Measurements from ENCODE around the gene MS4A6A. TPM values are rescaled to one million over a fixed set of nuclear protein-coding genes. Genes with fewer than 3 reads are reported as not detected.

The MS4A6A gene
- total RNA-seq, 1 experiment from 2014 or later, result not detected

DNA sequence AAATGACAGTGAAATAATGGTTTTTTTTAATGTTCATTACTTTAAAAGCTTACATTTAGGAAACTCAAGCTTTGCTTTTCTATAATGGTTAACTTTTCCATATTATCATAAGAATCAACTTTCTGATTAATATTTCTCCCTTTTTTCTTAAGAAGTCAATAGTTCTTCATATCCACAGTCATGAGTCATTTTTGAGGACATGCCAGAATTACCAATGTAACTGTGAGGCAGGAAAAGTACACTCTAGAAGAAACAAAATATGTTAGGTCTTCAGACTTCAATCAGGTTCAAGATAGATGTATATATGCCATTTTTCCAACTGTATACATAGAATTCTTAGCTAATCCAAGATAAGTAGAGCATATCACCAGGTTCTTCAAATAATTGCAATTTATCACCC, 10.9 kb downstream of the MS4A6A start:
- Histone ChIP-seq H3K56ac (ENCODE audit: insufficient read length, low read depth, low read length) (no peak overlapping the region), H3K4me2 (ENCODE audit: insufficient read depth, insufficient read length, low read length) (no peak overlapping the region), H2BK15ac (ENCODE audit: low read depth, low read length) (no peak overlapping the region), H3K27me3 (ENCODE audit: insufficient read depth, low read length) (no peaks in the 10 kb centered on the region), H3K4ac (ENCODE audit: low read depth, low read length) (no peak overlapping the region), H2BK5ac (ENCODE audit: insufficient read length, low read length) (no peak overlapping the region), H4K8ac (replicated peaks; ENCODE audit: insufficient read length, low read depth, low read length) (no peak overlapping the region), H3K18ac (ENCODE audit: insufficient read length, low read depth, low read length) (no peak overlapping the region), H2BK120ac (ENCODE audit: low read depth, low read length, poor library complexity, severe bottlenecking) (no peak overlapping the region), H2AFZ (ENCODE audit: low read length) (no peak overlapping the region), H3K9me3 (ENCODE audit: control insufficient read depth, low read depth, low read length) (peaks cover 19% of the 10 kb centered on the region), H3K14ac (ENCODE audit: insufficient read depth, low read length) (no peak overlapping the region), H3K4me1 (ENCODE audit: insufficient read depth, low read length) (no peaks in the 10 kb centered on the region), H3K79me1 (ENCODE audit: insufficient read depth, low read depth, low read length, poor library complexity, severe bottlenecking) (no peaks in the 10 kb centered on the region), H3K27ac (ENCODE audit: insufficient read length, low read depth, low read length) (no peak overlapping the region), H2BK12ac (ENCODE audit: insufficient read length, low read depth, low read length) (no peak overlapping the region), H3T11ph (ENCODE audit: low read length) (no peak overlapping the region), H2AK5ac (ENCODE audit: insufficient read length, low read length) (no peak overlapping the region), H4K91ac (ENCODE audit: insufficient read length, low read depth, low read length) (no peak overlapping the region), H3K79me2 (ENCODE audit: insufficient read depth, low read length) (no peaks in the 10 kb centered on the region), H4K20me1 (ENCODE audit: control insufficient read depth, insufficient read depth, insufficient read length) (no peaks in the 10 kb centered on the region), H2BK20ac (ENCODE audit: low read depth, low read length, poor library complexity, severe bottlenecking) (no peak overlapping the region), H3K9ac (ENCODE audit: extremely low read depth, insufficient read length, low read length) (no peak overlapping the region), H3K23me2 (ENCODE audit: insufficient read length, low read depth, low read length, poor library complexity, severe bottlenecking) (no peaks in the 10 kb centered on the region), H4K5ac (ENCODE audit: insufficient read length, low read depth, low read length) (no peak overlapping the region), H3K23ac (ENCODE audit: insufficient read length, low read depth, low read length) (no peak overlapping the region)
- H3K27me3 Mint-ChIP-seq (ENCODE audit: low read depth), result no peaks in the 10 kb centered on the region; the same call in 1 of the 2 replicates
- H3K9me3 Mint-ChIP-seq, result peaks cover 33 to 38% of the 10 kb centered on the region in 2 experiments
- no peak overlapping the region for H3K4me3 Mint-ChIP-seq
- H3K27ac Mint-ChIP-seq, result no peak overlapping the region
- no peak for TF ChIP-seq CTCF (conservative IDR thresholded peaks at IDR 0.05)
- H3K36me3 Mint-ChIP-seq (ENCODE audit: insufficient read depth in 1 of 3, low read depth in 3 of 3), result peaks cover 17 to 37% (median 24%) of the 10 kb centered on the region in 3 experiments
- no peak for DNase-seq
- peaks cover 7 to 13% of the 10 kb centered on the region in 2 experiments for H3K4me1 Mint-ChIP-seq
